NCI-H2196 (cell line): ENCODE measurements around the gene AAGAB.

Experiments
- DNase-seq: peaks from one replicate; lab custom pipeline; 2025; ENCODE audit not compliant: unreplicated experiment; lab: John Stamatoyannopoulos, UW

AAGAB gene

DNA sequence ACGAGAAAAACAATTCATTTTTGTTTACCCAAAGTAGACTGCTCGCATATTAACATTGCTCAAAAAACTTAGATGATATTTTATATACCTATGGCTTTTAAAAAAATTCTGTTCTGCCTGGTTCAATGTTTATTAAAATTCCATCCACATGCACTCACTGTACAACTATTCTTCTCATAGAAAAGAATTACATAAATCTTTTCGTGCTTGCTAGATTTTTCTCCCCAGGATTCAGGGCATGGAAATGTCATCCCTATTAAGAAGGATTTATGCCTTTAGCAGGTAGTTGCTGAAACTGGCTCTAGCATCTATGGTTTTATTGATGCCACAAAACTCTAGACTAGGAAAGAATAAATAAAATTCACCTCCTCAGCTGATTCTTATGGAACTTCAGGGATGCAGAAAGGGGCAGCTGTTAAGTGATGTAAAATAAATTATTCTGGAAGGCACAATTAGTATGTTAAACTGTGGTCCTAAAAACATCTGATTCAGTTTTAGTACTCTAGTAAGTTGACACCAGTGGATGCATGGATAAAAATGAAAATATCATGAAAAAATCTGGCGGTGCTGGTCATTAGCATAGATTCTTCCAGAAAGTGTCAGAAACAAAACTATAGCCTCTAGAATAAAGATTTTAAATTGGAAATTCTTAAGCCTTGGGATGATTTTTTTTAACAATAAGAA lies 41.6 kb downstream of the AAGAB start:
- no peak for DNase-seq

- no peak for DNase-seq
These were observed 43.8 kb downstream of the AAGAB start for GRCh38 chr15:67210555-67211168.

DNA sequence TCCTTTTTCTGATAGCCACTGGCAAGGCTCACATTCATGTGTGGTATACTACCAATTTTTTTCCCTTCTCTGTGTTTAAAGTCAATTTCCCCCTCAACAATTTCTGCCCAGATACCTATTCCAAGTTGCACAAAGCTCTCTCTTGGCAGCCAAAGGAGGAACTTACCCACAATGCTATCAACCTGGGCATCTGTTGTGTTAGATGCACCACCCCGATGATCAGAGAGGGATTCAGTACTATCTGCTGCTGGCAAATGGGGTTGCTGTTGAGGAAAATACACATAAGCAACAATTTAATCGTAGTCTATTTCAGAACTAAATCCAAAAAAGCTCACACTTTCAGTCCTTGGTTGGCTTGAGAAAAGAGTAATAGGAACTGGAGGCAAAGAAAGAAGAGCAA lies 46.1 kb downstream of the AAGAB start:
- DNase-seq = no peak

GRCh38 chr15:67207555-67208207 lies 46.8 kb downstream of the AAGAB start:
- no peak for DNase-seq

DNA sequence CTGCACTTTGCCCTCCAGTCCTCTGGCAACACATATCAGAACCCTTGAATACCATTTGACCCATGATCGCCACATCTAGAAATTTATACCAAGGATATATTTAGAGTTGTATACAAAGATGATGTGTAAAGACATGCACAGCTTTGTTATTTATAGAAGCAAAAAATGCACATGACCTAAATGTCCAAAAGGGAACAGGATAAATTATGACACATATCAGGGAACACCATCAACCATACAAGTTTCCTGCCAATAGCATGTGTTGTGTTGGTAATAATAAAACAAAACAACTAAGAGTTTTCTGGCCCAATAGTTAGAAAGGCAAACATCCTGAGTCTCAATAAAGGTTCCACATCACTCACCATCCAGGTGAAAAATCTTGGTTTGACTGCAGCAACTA lies 51.5 kb downstream of the AAGAB start:
- DNase-seq = no peak

- no peak for DNase-seq
These were observed 52.4 kb downstream of the AAGAB start for GRCh38 chr15:67202091-67202490.

DNA sequence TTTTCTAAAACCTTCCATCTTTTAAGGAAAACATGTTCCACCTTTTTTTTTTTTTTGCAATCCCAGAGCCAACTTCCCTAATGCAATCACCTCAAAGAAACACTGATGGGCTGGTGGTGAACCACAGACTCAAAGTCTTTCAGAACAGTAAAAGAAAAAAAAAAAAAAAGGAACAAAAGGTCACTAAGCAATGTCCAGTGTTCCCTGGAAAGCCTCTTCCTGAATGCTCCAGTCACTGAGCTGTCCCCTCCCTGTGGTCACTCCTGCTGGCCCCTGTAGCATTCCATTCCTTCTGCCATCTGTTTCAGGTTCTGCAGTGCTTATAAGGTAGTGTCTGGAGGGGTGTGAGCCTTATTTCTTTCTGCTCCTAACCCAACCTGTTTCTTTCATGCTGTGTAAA lies 53.3 kb downstream of the AAGAB start:
- no peak for DNase-seq

- no peak for DNase-seq
These were observed 54.3 kb downstream of the AAGAB start for GRCh38 chr15:67199881-67200763.

DNA sequence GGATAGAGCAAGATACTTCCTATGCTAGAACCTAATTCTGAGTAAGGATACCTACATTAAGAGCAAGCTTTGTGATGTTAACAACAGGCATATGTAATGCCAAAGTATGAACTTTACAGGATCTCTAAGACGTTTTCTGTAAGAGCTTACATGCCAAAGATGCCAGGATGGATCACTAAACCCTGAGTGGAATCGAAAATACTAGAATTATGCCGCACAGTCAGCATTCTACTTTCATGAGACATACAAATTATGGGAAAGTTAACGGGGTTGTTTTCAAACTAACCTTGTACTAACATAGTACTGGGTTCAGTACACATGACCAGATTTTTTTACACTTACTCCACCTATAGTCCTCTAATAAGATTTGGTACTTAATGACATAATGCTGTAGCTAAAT lies 55.1 kb downstream of the AAGAB start:
- no peak for DNase-seq

GRCh38 chr15:67198157-67198754 lies 56.2 kb downstream of the AAGAB start:
- no peak for DNase-seq

- DNase-seq = no peak
These were observed 57.1 kb downstream of the AAGAB start for GRCh38 chr15:67197364-67197695.

DNA sequence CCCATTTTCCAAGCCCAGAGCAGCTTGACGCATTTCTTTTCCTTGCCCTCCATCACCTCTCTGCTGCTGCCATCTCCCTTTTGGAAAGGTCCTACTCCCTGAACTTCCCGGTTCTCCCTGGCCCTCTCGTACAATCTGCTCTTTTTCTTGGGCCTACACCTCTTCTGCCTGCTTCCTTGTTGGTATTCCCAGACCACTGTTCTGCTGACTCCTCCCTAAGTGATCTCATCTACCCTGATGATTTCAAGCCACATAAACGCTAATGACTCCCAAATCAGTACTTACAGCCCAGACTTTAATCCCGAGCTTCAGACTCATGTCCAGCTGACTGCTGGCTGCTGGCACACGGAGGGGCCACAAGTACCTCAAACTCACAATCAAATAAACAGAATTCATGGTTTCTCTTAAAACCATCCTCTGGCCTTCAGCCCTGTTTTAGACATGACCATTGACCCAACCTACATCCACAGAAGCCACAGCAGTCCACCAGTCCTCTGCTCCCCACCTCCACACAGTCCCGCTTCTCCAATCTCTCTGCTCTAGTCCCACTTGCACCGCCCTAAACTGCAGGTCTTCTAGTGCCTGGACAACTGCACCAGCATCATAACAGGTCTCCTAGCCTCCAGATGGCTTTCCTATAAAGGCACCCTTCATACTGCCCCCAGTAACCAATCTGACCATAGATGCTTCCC lies 57.6 kb downstream of the AAGAB start:
- DNase-seq = no peak

DNA sequence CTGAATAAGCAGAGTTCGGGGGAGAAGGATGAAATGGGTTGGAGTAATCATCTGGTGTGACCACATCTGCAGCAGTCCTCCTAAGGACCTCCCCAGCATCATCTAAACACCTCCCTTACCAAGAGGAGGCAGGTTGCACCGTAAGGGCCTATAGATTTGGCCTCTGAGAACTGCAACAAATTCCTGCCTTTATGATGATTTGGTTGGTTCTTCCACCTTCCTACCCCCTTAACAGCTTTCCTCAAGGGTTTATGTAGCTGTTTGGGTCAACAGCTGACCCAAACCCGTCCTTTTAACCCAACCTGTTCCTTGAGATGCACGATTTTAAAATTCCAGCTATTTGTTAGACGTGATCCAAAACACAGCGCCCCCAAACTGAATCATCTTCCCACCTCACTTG lies 58.2 kb downstream of the AAGAB start:
- no peak for DNase-seq

DNA sequence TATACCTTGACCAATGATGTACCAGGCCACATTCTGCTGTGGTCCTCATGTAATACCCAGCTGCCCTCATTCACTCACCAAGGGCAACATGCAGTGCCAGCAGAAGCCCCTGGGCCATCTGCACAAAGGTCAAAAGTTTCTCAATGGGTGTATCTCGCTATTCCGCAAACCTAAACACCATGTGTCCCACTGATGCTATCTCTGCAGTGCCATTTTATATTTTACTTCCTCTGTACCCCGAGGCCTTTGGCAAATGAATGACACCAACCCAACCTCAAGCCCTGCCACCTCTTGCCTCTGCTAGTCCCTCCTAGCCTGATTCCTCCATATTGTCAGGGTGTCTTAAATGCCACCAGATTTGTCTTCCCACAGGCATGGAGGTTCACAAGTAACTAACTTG lies 59.2 kb downstream of the AAGAB start:
- DNase-seq = no peak

GRCh38 chr15:67194171-67195114 lies 60.0 kb downstream of the AAGAB start:
- no peak for DNase-seq

GRCh38 chr15:67193223-67193990 lies 61.1 kb downstream of the AAGAB start:
- no peak for DNase-seq

GRCh38 chr15:67192185-67192820 lies 62.2 kb downstream of the AAGAB start:
- DNase-seq = no peak

GRCh38 chr15:67190813-67191212 lies 63.6 kb downstream of the AAGAB start:
- no peak for DNase-seq
